Endothelial cell of umbilical vein (primary cell): ENCODE results near the gene CD44. TPM values are rescaled to one million over a fixed set of nuclear protein-coding genes. Genes with fewer than 3 reads are reported as not detected.
"Not testable (repeated sequence)": the region's sequence is repeated elsewhere in the genome, so short reads cannot be mapped to it uniquely, and the experiment has no call there.

Experiments used
- BruUV-seq: library from RNA; stranded (reverse); fragments of 400-500 nt; replicated peaks from 2 replicates; lab custom pipeline; 2021; lab: Mats Ljungman, UMichigan
- CTCF ChIA-PET: fragments of 300-600, 350-600 bp; sonication (Branson Sonifier 250); formaldehyde crosslinking; loops from one replicate; lab custom pipeline; 2021; ENCODE audit warnings: antibody characterized with exemption, inconsistent platforms; lab: Charles Lee
- POLR2A ChIA-PET: fragments of 300-600, 350-600 bp; sonication (Branson Sonifier 250); formaldehyde crosslinking; loops from one replicate; lab custom pipeline; 2021; ENCODE audit warnings: antibody characterized with exemption, inconsistent platforms; lab: Charles Lee
- DNase-seq: peaks from one replicate; pipeline ENCODE4 v3.0.0-alpha.2; 2011; ENCODE audit warnings: low read depth, low spot score
- FAIRE-seq: peaks from 2 replicates; lab custom pipeline; 2011; peaks lifted over from hg19 to GRCh38; lab: Jason Lieb, UNC
- H2AFZ ChIP-seq: 2 replicates; pipeline ENCODE4 v1.6.0; 2012; ENCODE audit warnings: low read depth, low read length, control low read depth, inconsistent platforms
- H3K27ac ChIP-seq: 2 replicates; pipeline ENCODE4 v1.5.1; 2011; ENCODE audit warnings: low read depth, mild to moderate bottlenecking, control low read depth, low read length, moderate library complexity; ENCODE audit not compliant: insufficient read depth
- H3K27me3 ChIP-seq, 2 experiments: 2 replicates each; pipeline versions ENCODE4 v1.6.0 to v1.6.1; 2011; ENCODE audit warnings: low read length in 2 of 2, mixed read lengths in 1 of 2; ENCODE audit not compliant: control insufficient read depth in 2 of 2, insufficient read depth in 2 of 2
- H3K36me3 ChIP-seq, 2 experiments: 2 replicates in 1 of 2; 3 replicates in 1 of 2; pipeline ENCODE4 v1.5.1; 2011; ENCODE audit warnings: low read length in 2 of 2, mild to moderate bottlenecking in 1 of 2, moderate library complexity in 1 of 2; ENCODE audit not compliant: control insufficient read depth in 2 of 2, insufficient read depth in 2 of 2; ENCODE audit errors: extremely low read depth in 1 of 2
- H3K4me1 ChIP-seq: 3 replicates; pipeline ENCODE4 v1.5.1; 2011; ENCODE audit warnings: mild to moderate bottlenecking, low read length; ENCODE audit not compliant: control insufficient read depth, insufficient read depth; ENCODE audit errors: extremely low read depth
- H3K4me2 ChIP-seq: 2 replicates; pipeline ENCODE4 v1.6.1; 2011; ENCODE audit warnings: low read length, control low read depth, mixed read lengths; ENCODE audit not compliant: insufficient read depth
- H3K4me3 ChIP-seq, 3 experiments: fragments of 200-600 bp in 1 of 3; sonication (generic), shearing (Covaris generic) in 1 of 3; replicated peaks in 1 of 3; 2 replicates each; pipeline ENCODE4 v1.5.1; 2011 to 2016; ENCODE audit warnings: control low read depth in 3 of 3, low read length in 3 of 3, mild to moderate bottlenecking in 2 of 3, inconsistent platforms in 1 of 3, low read depth in 1 of 3, moderate library complexity in 1 of 3; ENCODE audit not compliant: insufficient read depth in 1 of 3
- H3K79me2 ChIP-seq: 2 replicates; pipeline ENCODE4 v1.6.0; 2012; ENCODE audit warnings: low read length, inconsistent platforms; ENCODE audit not compliant: control insufficient read depth, insufficient read depth
- H3K9ac ChIP-seq: replicated peaks from 2 replicates; pipeline ENCODE3; 2011; ENCODE audit warnings: low read length, control low read depth; ENCODE audit not compliant: insufficient read depth; ENCODE audit errors: extremely low read depth
- H3K9me1 ChIP-seq: replicated peaks from 3 replicates; pipeline ENCODE4 v1.6.0; 2011; ENCODE audit warnings: mild to moderate bottlenecking, low read length; ENCODE audit not compliant: control insufficient read depth, insufficient read depth; ENCODE audit errors: extremely low read depth
- H3K9me3 ChIP-seq: replicated peaks from 2 replicates; pipeline ENCODE4 v1.5.1; 2012; ENCODE audit warnings: low read length, inconsistent platforms; ENCODE audit not compliant: control insufficient read depth, insufficient read depth
- H4K20me1 ChIP-seq: replicated peaks from 2 replicates; pipeline ENCODE3; 2011; ENCODE audit warnings: mild to moderate bottlenecking, low read length; ENCODE audit not compliant: control insufficient read depth, insufficient read depth; ENCODE audit errors: extremely low read depth
- EZH2 ChIP-seq: IDR thresholded peaks from 2 replicates; pipeline ENCODE4 v1.6.1; 2012; ENCODE audit warnings: borderline replicate concordance, low read depth, mild to moderate bottlenecking, moderate library complexity, low read length, inconsistent platforms; ENCODE audit not compliant: severe bottlenecking
- FOS ChIP-seq: IDR thresholded peaks from 2 replicates; pipeline ENCODE4 v1.6.1; 2011; ENCODE audit warnings: mild to moderate bottlenecking, low read length, moderate library complexity, borderline replicate concordance; ENCODE audit not compliant: insufficient read depth
- GATA2 ChIP-seq: IDR thresholded peaks from 2 replicates; pipeline ENCODE4 v1.7.0; 2011; ENCODE audit warnings: low read depth, mild to moderate bottlenecking, moderate library complexity, mixed read lengths, low read length; ENCODE audit not compliant: insufficient read length, insufficient read depth
- JUN ChIP-seq: IDR thresholded peaks from 2 replicates; pipeline ENCODE4 v1.6.1; 2011; ENCODE audit warnings: borderline replicate concordance, low read depth; ENCODE audit not compliant: insufficient read length, insufficient read depth
- MAX ChIP-seq: IDR thresholded peaks from 2 replicates; pipeline ENCODE4 v1.6.1; 2011; ENCODE audit not compliant: insufficient read depth, insufficient read length
- MYC ChIP-seq: IDR thresholded peaks from one replicate; pipeline ENCODE4 v1.6.1; 2011; ENCODE audit warnings: mild to moderate bottlenecking, low read depth, low read length
- POLR2A ChIP-seq: IDR thresholded peaks from 2 replicates; pipeline ENCODE4 v1.6.1; 2012; ENCODE audit warnings: low read depth, mild to moderate bottlenecking, control low read depth, low read length
- POLR2AphosphoS5 ChIP-seq: IDR thresholded peaks from 2 replicates; pipeline ENCODE4 v1.6.1; 2012; ENCODE audit warnings: low read depth, mild to moderate bottlenecking, control low read depth, low read length, moderate library complexity; ENCODE audit not compliant: insufficient read depth
- dilution Hi-C: fragments of 300-500 bp; cut with MboI; formaldehyde crosslinking; loops from one replicate; pipeline ENCODE4 v1.15.0; 2019; ENCODE audit warnings: low sequenced_read_pairs; ENCODE audit not compliant: extremely low pct_ligation_motif_present
- intact Hi-C: fragments of 100-400 bp; cut with micrococcal nuclease; formaldehyde crosslinking; loops from one replicate; pipeline ENCODE4 v1.10.0; 2022
- polyA plus RNA-seq, 4 experiments: library from polyadenylated mRNA; depleted of rRNA in 3 of 4; stranded (reverse) in 3 of 4; unstranded in 1 of 4; fragments of >200 nt; gene quantifications; 2 replicates each; pipeline versions ENCODE4 v1.2.1 to v1.2.3, GENCODE V29; 2011 to 2012; ENCODE audit warnings: missing spikeins in 1 of 4
- total RNA-seq: library from RNA; stranded (reverse); gene quantifications from 2 replicates; pipeline ENCODE4 v1.2.3, GENCODE V29; 2021

The CD44 gene
- total and polyA plus RNA-seq, 2 donors (not counting 3 experiments of a cell fraction or from before 2014, with no cell fraction given), result 25.5 to 26.3 TPM

DNA sequence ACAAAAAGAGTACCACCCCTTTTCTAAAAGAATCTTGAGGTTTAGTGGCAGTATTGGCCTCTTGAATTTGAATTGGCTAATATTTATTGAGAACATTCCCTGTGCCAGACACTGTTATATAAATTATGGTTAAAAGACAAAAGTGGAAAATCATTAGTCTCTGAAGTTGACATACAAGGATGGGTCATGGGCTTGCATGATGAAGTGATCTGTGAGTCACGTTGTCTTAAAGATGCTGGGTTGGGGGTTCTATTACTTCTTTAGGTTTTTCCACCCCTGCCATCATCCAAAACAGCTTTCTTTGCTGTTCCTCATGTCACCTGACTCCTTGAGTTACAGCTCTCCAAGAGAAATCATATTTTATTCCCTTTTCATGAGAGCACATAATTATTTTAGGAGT is 85.0 kb downstream of the CD44 start:
- no peaks in the 10 kb centered on the region for H3K4me1 ChIP-seq
- ChIA-PET CTCF (interaction anchor here (0.9 to 1.6 kb wide), 4 partner anchors 10 to 17 kb away, joined by 3 to 6 read pairs (median 3); no protein-coding TSS in a partner anchor), POLR2A (no interaction called here)

DNA sequence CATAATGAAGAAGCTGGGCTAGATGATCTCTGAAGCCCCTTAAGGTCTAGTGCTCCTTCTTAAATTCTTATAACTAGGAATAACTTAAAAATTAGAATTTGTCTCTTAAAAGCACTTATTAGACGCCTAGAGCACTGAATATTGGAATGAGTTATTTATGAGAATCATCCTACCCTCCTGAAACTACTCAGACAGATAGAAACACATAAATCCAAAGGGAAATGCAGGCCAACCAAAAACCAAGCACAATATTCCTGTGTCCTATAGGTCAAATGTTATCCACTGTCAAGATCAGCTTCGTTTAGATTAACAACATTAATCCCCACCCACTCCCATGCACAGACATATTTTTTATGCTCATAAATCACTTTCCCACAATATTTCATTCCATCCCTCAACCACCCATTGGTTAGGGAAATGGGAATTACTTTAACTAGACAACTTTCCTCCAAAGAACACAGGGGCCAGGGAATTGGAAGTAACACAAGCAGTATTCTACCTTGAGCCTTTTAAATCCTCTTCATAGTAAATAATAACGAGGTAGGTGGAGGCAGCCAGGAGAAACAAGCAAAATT is 87.1 kb downstream of the CD44 start:
- Histone ChIP-seq H2AFZ (no peak overlapping the region), H3K9ac (no peak overlapping the region), H3K9me3 (no peaks in the 10 kb centered on the region), H3K4me2 (no peak overlapping the region), H3K27me3 (no peaks in the 10 kb centered on the region), H3K79me2 (no peaks in the 10 kb centered on the region), H3K9me1 (no peaks in the 10 kb centered on the region), H4K20me1 (no peaks in the 10 kb centered on the region), H3K4me3 (no peak overlapping the region), H3K4me1 (no peaks in the 10 kb centered on the region), H3K36me3 (no peaks in the 10 kb centered on the region), H3K27ac (no peak overlapping the region)
- TF ChIP-seq POLR2A, result no peak
- no peak for TF ChIP-seq MYC
- no peak for TF ChIP-seq EZH2
- TF ChIP-seq GATA2, result no peak
- no peak for TF ChIP-seq MAX
- TF ChIP-seq JUN, result no peak
- no peak for TF ChIP-seq POLR2AphosphoS5
- no peak for TF ChIP-seq FOS
- ChIA-PET POLR2A (no interaction called here), CTCF (no interaction called here)
- dilution Hi-C loops, result no loop called here
- no TSS peak for BruUV-seq
- no peak for FAIRE-seq
- DNase-seq, result no peak
- intact Hi-C loops, result no loop called here

More for the DNA sequence above, 85.0 kb downstream of the CD44 start:
- H3K9me1 ChIP-seq, result no peaks in the 10 kb centered on the region
- no peaks in the 10 kb centered on the region for H3K36me3 ChIP-seq
- no peak overlapping the region for H3K9ac ChIP-seq
- H3K27ac ChIP-seq, result no peak overlapping the region
- no peak for DNase-seq
- H4K20me1 ChIP-seq, result no peaks in the 10 kb centered on the region
- no peaks in the 10 kb centered on the region for H3K9me3 ChIP-seq
- FAIRE-seq, result no peak
- H3K27me3 ChIP-seq, result no peaks in the 10 kb centered on the region
- intact Hi-C loops (no loop called here), dilution Hi-C loops (no loop called here)
- H2AFZ ChIP-seq, result no peak overlapping the region
- no peak overlapping the region for H3K4me3 ChIP-seq
- H3K79me2 ChIP-seq, result no peaks in the 10 kb centered on the region
- TF ChIP-seq FOS, result no peak
- TF ChIP-seq GATA2, result no peak
- TF ChIP-seq EZH2, result no peak
- no TSS peak for BruUV-seq
- no peak overlapping the region for H3K4me2 ChIP-seq

DNA sequence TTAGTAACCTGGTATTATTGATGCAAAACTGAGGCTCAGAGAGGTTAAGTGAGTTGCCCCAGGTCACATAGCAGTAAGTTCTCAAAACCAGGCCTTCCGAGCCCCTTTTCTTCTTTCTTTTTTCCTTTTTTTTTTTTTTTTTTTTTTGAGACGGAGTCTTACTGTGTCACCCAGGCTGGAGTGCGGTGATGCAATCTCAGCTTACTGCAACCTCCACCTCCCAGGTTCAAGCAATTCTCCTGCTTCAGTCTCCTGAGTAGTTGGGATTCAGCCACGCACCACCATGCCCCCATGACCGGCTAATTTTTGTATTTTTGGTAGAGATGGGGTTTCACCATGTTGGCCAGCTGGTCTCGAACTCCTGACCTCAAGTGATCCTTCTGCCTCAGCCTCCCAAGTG is 87.8 kb downstream of the CD44 start:
- FAIRE-seq, H3K9ac ChIP-seq: not testable (repeated sequence)

More for the DNA sequence above, 87.8 kb downstream of the CD44 start:
- H3K27ac ChIP-seq, H3K36me3 ChIP-seq, BruUV-seq, DNase-seq, H3K4me3 ChIP-seq, H3K4me2 ChIP-seq, POLR2A ChIA-PET, dilution Hi-C loops, H3K9me3 ChIP-seq, H3K27me3 ChIP-seq, intact Hi-C loops, H2AFZ ChIP-seq, H4K20me1 ChIP-seq, H3K9me1 ChIP-seq, H3K79me2 ChIP-seq, CTCF ChIA-PET, H3K4me1 ChIP-seq: not testable (repeated sequence)
